Spleen (tissue), 7 donors: ENCODE results near the gene ZNF641.

Source experiments
- POLR2A ChIP-seq, 3 donors: fragments of 450-650 bp; IDR thresholded peaks; one replicate each; pipeline ENCODE4 v1.5.1; 2017; ENCODE audit warnings: antibody characterized with exemption in 3 of 3, mild to moderate bottlenecking in 1 of 3
- POLR2AphosphoS5 ChIP-seq, 3 donors: sonication (generic); formaldehyde crosslinking; IDR thresholded peaks; one replicate each; pipeline ENCODE4 v1.5.1; 2017; ENCODE audit warnings: antibody characterized with exemption in 3 of 3
- TF ChIP-seq, protein P1 (sequence below), 11 experiments: fragments of 200-600 bp in 7 of 11; fragments of 450-650 bp in 4 of 11; sonication (generic) in 4 of 11; IDR thresholded peaks in 8 of 11; conservative IDR thresholded peaks in 3 of 11; 1 replicate in 7 of 11; 2 replicates in 4 of 11; pipeline versions ENCODE4 v1.4.0 to v1.8.0; 2016 to 2021; ENCODE audit warnings: antibody characterized with exemption in 11 of 11, inconsistent platforms in 4 of 11, mild to moderate bottlenecking in 1 of 11
- donor health status: DM: no; HTN: no; CAD: no; lungs with moderate emphysema.
- donor health status: DM: no; HTN: no; CAD: no.
- donor health status: DM: no; HTN: no; CAD: no.

DNA sequence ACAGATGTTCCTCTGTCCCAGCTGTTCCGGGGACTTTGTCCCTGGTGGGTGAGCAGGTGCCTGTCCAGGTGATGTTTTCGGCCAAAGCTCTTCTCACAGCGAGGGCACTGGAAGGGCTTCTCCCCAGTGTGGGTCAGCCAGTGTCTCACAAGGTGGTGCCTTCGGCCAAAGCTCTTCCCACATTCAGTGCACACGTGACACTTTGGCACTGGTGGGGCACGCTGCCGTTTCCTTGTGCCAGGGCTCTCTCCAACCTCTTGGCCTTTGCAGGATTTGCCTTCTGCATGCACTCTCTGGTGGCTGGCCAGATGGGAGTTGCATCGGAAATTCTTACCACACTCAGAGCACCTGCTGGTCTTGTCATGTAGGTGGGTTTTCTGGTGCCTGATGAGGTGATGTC lies 7.7 kb downstream of the ZNF641 start:
- TF ChIP-seq, protein P1, sequence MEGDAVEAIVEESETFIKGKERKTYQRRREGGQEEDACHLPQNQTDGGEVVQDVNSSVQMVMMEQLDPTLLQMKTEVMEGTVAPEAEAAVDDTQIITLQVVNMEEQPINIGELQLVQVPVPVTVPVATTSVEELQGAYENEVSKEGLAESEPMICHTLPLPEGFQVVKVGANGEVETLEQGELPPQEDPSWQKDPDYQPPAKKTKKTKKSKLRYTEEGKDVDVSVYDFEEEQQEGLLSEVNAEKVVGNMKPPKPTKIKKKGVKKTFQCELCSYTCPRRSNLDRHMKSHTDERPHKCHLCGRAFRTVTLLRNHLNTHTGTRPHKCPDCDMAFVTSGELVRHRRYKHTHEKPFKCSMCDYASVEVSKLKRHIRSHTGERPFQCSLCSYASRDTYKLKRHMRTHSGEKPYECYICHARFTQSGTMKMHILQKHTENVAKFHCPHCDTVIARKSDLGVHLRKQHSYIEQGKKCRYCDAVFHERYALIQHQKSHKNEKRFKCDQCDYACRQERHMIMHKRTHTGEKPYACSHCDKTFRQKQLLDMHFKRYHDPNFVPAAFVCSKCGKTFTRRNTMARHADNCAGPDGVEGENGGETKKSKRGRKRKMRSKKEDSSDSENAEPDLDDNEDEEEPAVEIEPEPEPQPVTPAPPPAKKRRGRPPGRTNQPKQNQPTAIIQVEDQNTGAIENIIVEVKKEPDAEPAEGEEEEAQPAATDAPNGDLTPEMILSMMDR (IDR thresholded peaks at IDR 0.05 in 8 of 11, conservative IDR thresholded peaks at IDR 0.05 in 3 of 11) = no peak
- no peak for TF ChIP-seq POLR2A (IDR thresholded peaks at IDR 0.05)
- TF ChIP-seq POLR2AphosphoS5 (IDR thresholded peaks at IDR 0.05) = peak in 1 of 3 donors; percentile 11
